Liver (tissue), 9 donors: ENCODE results near the gene CSPG5. TPM values are rescaled to one million over a fixed set of nuclear protein-coding genes. Genes with fewer than 3 reads are reported as not detected.

Experiments used
- DNase-seq: peaks from one replicate; pipeline ENCODE4 v3.0.0-alpha.2; 2017; ENCODE audit warnings: low spot score
- H3K27ac ChIP-seq, 2 donors: one replicate each; pipeline ENCODE4 v1.7.0; 2013; ENCODE audit warnings: inconsistent platforms in 2 of 2, low read length in 2 of 2, control low read depth in 1 of 2, low read depth in 1 of 2, mild to moderate bottlenecking in 1 of 2
- H3K27me3 ChIP-seq, 4 donors: one replicate each; pipeline versions ENCODE4 v1.6.1 to v1.7.0; 2013; ENCODE audit warnings: low read length in 3 of 4, inconsistent platforms in 1 of 4, mild to moderate bottlenecking in 1 of 4, moderate library complexity in 1 of 4; ENCODE audit not compliant: control insufficient read depth in 4 of 4, insufficient read depth in 4 of 4
- H3K36me3 ChIP-seq, 4 donors: one replicate each; pipeline versions ENCODE4 v1.6.1 to v1.7.0; 2013; ENCODE audit warnings: low read length in 3 of 4, mild to moderate bottlenecking in 3 of 4, low read depth in 1 of 4, moderate library complexity in 1 of 4; ENCODE audit not compliant: control insufficient read depth in 4 of 4, insufficient read depth in 3 of 4
- H3K4me1 ChIP-seq, 4 donors: one replicate each; pipeline versions ENCODE4 v1.6.1 to v1.7.0; 2013; ENCODE audit warnings: low read length in 3 of 4, mild to moderate bottlenecking in 3 of 4, moderate library complexity in 1 of 4; ENCODE audit not compliant: control insufficient read depth in 4 of 4, insufficient read depth in 4 of 4
- H3K4me3 ChIP-seq, 3 donors: one replicate each; pipeline versions ENCODE4 v1.6.1 to v1.7.0; 2013; ENCODE audit warnings: low read length in 3 of 3, control low read depth in 1 of 3, low read depth in 1 of 3, mild to moderate bottlenecking in 1 of 3
- H3K9ac ChIP-seq, 2 donors: one replicate each; pipeline ENCODE4 v1.7.0; 2013; ENCODE audit warnings: low read length in 2 of 2, mild to moderate bottlenecking in 2 of 2, moderate library complexity in 2 of 2, control low read depth in 1 of 2, low read depth in 1 of 2
- H3K9me3 ChIP-seq, 4 donors: one replicate each; pipeline versions ENCODE4 v1.6.1 to v1.7.0; 2013; ENCODE audit warnings: low read length in 3 of 4; ENCODE audit not compliant: control insufficient read depth in 4 of 4
- ATF3 ChIP-seq: IDR thresholded peaks from 2 replicates; pipeline ENCODE4 v1.6.1; 2016; ENCODE audit warnings: antibody characterized with exemption
- CTCF ChIP-seq: fragments of 150-350 bp; IDR thresholded peaks from 2 replicates; pipeline ENCODE4 v1.5.1; 2017; ENCODE audit warnings: improper control_type of control experiment, low read depth, low read length; ENCODE audit not compliant: missing input control
- EGR1 ChIP-seq, 2 donors: IDR thresholded peaks; 2 replicates each; pipeline ENCODE4 v1.6.1; 2016 to 2018; ENCODE audit warnings: antibody characterized with exemption in 2 of 2, low read depth in 2 of 2
- FOXA1 ChIP-seq: IDR thresholded peaks from 2 replicates; pipeline ENCODE4 v1.6.1; 2016; ENCODE audit warnings: antibody characterized with exemption
- FOXA2 ChIP-seq: IDR thresholded peaks from 2 replicates; pipeline ENCODE4 v1.6.1; 2016; ENCODE audit warnings: antibody characterized with exemption
- GABPA ChIP-seq, 2 donors: IDR thresholded peaks in 1 of 2; conservative IDR thresholded peaks in 1 of 2; 2 replicates each; pipeline ENCODE4 v1.6.1; 2016; ENCODE audit warnings: antibody characterized with exemption in 2 of 2, mild to moderate bottlenecking in 1 of 2, moderate library complexity in 1 of 2
- HNF4A ChIP-seq, 2 donors: conservative IDR thresholded peaks; 2 replicates each; pipeline ENCODE4 v1.6.1; 2016; ENCODE audit warnings: antibody characterized with exemption in 2 of 2, mild to moderate bottlenecking in 2 of 2
- HNF4G ChIP-seq: IDR thresholded peaks from 2 replicates; pipeline ENCODE4 v1.6.1; 2016; ENCODE audit warnings: antibody characterized with exemption
- JUND ChIP-seq, 2 donors: IDR thresholded peaks; 2 replicates each; pipeline ENCODE4 v1.6.1; 2016; ENCODE audit warnings: antibody characterized with exemption in 2 of 2
- NR2F2 ChIP-seq: IDR thresholded peaks from 2 replicates; pipeline ENCODE4 v1.6.1; 2016; ENCODE audit warnings: antibody characterized with exemption
- RAD21 ChIP-seq, 2 donors: IDR thresholded peaks; 2 replicates each; pipeline ENCODE4 v1.6.1; 2016; ENCODE audit warnings: antibody characterized with exemption in 2 of 2, mild to moderate bottlenecking in 2 of 2
- REST ChIP-seq: IDR thresholded peaks from 2 replicates; pipeline ENCODE4 v1.6.1; 2016; ENCODE audit warnings: antibody characterized with exemption, mild to moderate bottlenecking
- RXRA ChIP-seq, 2 donors: IDR thresholded peaks; 2 replicates each; pipeline ENCODE4 v1.6.1; 2017 to 2018; ENCODE audit warnings: antibody characterized with exemption in 2 of 2, mild to moderate bottlenecking in 1 of 2
- SP1 ChIP-seq: IDR thresholded peaks from 2 replicates; pipeline ENCODE4 v1.6.1; 2018; ENCODE audit warnings: antibody characterized with exemption, mild to moderate bottlenecking
- TAF1 ChIP-seq: conservative IDR thresholded peaks from 2 replicates; pipeline ENCODE4 v1.6.1; 2016; ENCODE audit warnings: antibody characterized with exemption, mild to moderate bottlenecking
- YY1 ChIP-seq: IDR thresholded peaks from 2 replicates; pipeline ENCODE4 v1.6.1; 2016; ENCODE audit warnings: antibody characterized with exemption, mild to moderate bottlenecking
- WGBS: extraction: QIAGEN DNeasy Blood & Tissue Kit; methylation state at CpG from one replicate; pipeline ENCODE4 v1.1.7; 2013; 5-methylcytosine and 5-hydroxymethylcytosine counted together
- polyA plus RNA-seq, 2 donors: library from polyadenylated mRNA; stranded (reverse) in 1 of 2; unstranded in 1 of 2; fragments of 200-250 nt in 1 of 2; fragments of >200 nt in 1 of 2; fragmentation: Nextera tagmentation in 1 of 2; extraction: Ambion mirVana in 1 of 2; gene quantifications; one replicate each; pipeline versions ENCODE4 v1.2.1 to v1.2.3, GENCODE V29; 2013 to 2015
- total RNA-seq, 2 donors: library from RNA; depleted of rRNA; stranded (reverse); fragments of >200 nt; gene quantifications; one replicate each; pipeline ENCODE4 v1.2.3, GENCODE V29; 2014
- TF ChIP-seq, protein P1 (sequence below): IDR thresholded peaks from 2 replicates; pipeline ENCODE4 v1.6.1; 2016; ENCODE audit warnings: antibody characterized with exemption
- TF ChIP-seq, protein P2 (sequence below): IDR thresholded peaks from 2 replicates; pipeline ENCODE4 v1.6.1; 2016; ENCODE audit warnings: antibody characterized with exemption
- donor health status: healthy.
- donor health status: healthy.
- donor health status: healthy.
- donor health status: healthy.
- donor health status: healthy.

CSPG5 gene
- total and polyA plus RNA-seq, 4 donors, result 0.25 to 0.42 (median 0.33) TPM; not detected in 1

DNA sequence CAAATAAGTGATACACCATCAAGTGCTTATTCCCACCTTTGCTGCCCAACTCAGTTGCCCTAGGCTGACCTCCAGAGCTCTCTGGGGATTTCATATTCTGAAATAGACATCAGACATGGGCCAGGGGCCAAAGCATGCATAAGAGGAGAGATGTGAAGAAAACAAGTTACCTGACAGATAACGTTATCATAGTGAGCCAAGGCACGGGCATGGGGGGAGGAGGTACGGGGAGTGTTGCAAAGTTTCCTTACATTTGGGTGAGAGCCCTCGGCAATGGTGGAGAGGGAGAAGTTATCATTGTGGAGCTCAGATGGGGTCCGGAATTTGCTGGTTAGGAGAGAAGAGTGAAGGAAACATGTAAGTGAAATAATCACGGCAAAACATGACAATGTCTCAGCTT, 9.8 kb downstream of the CSPG5 start:
- TF ChIP-seq RAD21 (IDR thresholded peaks at IDR 0.05), result no peak
- TF ChIP-seq REST, result no peak
- TF ChIP-seq ATF3, result no peak
- no peak for TF ChIP-seq FOXA2
- no peak for TF ChIP-seq NR2F2
- TF ChIP-seq TAF1, result no peak
- TF ChIP-seq RXRA (IDR thresholded peaks at IDR 0.05), result no peak
- TF ChIP-seq JUND (IDR thresholded peaks at IDR 0.05), result no peak
- TF ChIP-seq GABPA (IDR thresholded peaks at IDR 0.05 in 1 of 2, conservative IDR thresholded peaks at IDR 0.05 in 1 of 2), result no peak
- no peak for TF ChIP-seq EGR1 (IDR thresholded peaks at IDR 0.05; ENCODE audit: low read depth in 2 of 2)
- TF ChIP-seq YY1, result no peak
- no peak for TF ChIP-seq HNF4A (conservative IDR thresholded peaks at IDR 0.05)
- no peak for TF ChIP-seq SP1
- TF ChIP-seq HNF4G, result no peak
- DNase-seq, result no peak
- Histone ChIP-seq H3K4me1 (no peaks in the 10 kb centered on the region), H3K36me3 (no peaks in the 10 kb centered on the region), H3K4me3 (no peak overlapping the region), H3K9me3 (no peaks in the 10 kb centered on the region), H3K27me3 (no peaks in the 10 kb centered on the region), H3K27ac (no peak overlapping the region), H3K9ac (no peak overlapping the region)
- WGBS, result 91% methylated on average over 6 of the region's 6 CpGs

DNA sequence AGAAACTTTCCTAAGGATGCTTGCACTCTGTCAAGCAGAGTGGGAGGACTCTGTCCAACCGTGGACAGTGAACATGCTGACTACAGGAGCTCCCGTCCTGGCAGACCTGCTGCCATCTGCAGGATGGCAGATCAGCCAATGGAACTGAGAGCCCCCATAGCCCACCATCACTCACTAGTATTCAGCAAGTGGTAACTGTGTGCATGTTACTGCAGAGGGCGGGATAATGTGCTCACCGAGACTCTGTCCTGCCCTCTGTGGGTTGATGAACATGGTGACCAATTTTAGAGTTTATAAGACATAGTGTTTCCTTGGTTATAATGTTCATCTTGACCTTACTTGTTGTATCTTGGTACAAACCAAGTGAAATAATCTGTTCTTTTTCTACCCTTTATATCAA, 11.5 kb downstream of the CSPG5 start:
- WGBS, result 86% methylated on average over 4 of the region's 4 CpGs
- Histone ChIP-seq H3K27ac (no peak overlapping the region), H3K9ac (no peak overlapping the region), H3K4me1 (no peaks in the 10 kb centered on the region), H3K4me3 (no peak overlapping the region), H3K9me3 (no peaks in the 10 kb centered on the region), H3K27me3 (no peaks in the 10 kb centered on the region), H3K36me3 (no peaks in the 10 kb centered on the region)
- TF ChIP-seq TAF1 (no peak), EGR1 (IDR thresholded peaks at IDR 0.05; ENCODE audit: low read depth in 2 of 2) (no peak), NR2F2 (no peak), ATF3 (no peak), FOXA2 (no peak), CTCF (no peak), RAD21 (IDR thresholded peaks at IDR 0.05) (no peak), SP1 (no peak), REST (no peak), JUND (IDR thresholded peaks at IDR 0.05) (no peak), GABPA (IDR thresholded peaks at IDR 0.05 in 1 of 2, conservative IDR thresholded peaks at IDR 0.05 in 1 of 2) (no peak), FOXA1 (no peak), RXRA (IDR thresholded peaks at IDR 0.05) (no peak), HNF4A (conservative IDR thresholded peaks at IDR 0.05) (no peak), HNF4G (no peak), YY1 (no peak)
- TF ChIP-seq, protein P1, sequence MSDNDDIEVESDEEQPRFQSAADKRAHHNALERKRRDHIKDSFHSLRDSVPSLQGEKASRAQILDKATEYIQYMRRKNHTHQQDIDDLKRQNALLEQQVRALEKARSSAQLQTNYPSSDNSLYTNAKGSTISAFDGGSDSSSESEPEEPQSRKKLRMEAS, result no peak
- TF ChIP-seq, protein P2, sequence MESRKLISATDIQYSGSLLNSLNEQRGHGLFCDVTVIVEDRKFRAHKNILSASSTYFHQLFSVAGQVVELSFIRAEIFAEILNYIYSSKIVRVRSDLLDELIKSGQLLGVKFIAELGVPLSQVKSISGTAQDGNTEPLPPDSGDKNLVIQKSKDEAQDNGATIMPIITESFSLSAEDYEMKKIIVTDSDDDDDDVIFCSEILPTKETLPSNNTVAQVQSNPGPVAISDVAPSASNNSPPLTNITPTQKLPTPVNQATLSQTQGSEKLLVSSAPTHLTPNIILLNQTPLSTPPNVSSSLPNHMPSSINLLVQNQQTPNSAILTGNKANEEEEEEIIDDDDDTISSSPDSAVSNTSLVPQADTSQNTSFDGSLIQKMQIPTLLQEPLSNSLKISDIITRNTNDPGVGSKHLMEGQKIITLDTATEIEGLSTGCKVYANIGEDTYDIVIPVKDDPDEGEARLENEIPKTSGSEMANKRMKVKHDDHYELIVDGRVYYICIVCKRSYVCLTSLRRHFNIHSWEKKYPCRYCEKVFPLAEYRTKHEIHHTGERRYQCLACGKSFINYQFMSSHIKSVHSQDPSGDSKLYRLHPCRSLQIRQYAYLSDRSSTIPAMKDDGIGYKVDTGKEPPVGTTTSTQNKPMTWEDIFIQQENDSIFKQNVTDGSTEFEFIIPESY, result no peak
- DNase-seq, result no peak
